ENCODE data around the gene MRGPRE. TPM values are rescaled to one million over a fixed set of nuclear protein-coding genes. Genes with fewer than 3 reads are reported as not detected.

MRGPRE gene
- total and polyA plus RNA-seq, 7 donors, result not detected

- Histone ChIP-seq H3K4me3 (no peak overlapping the region), H3K27me3 (ENCODE audit: insufficient read depth in 3 of 3, low read length in 2 of 3) (peaks cover 0 to 36% (median 11%) of the 10 kb centered on the region in 3 donors), H3K4me1 (no peaks in the 10 kb centered on the region), H3K27ac (no peak overlapping the region), H3K9me3 (no peaks in the 10 kb centered on the region), H3K36me3 (ENCODE audit: insufficient read depth in 1 of 2, low read depth in 1 of 2) (no peaks in the 10 kb centered on the region)
- intact Hi-C loops (cut with DNase I), result no loop called here
- ATAC-seq (no peak), DNase-seq (no peak)
- WGBS, 3 donors, result 46 to 52% (median 52%) methylated on average over 6 of the region's 6 CpGs
- no peak for TF ChIP-seq CTCF (IDR thresholded peaks at IDR 0.05)
Observed at GRCh38 chr11:3231550-3231850, 717 bp downstream of the MRGPRE start.

DNA sequence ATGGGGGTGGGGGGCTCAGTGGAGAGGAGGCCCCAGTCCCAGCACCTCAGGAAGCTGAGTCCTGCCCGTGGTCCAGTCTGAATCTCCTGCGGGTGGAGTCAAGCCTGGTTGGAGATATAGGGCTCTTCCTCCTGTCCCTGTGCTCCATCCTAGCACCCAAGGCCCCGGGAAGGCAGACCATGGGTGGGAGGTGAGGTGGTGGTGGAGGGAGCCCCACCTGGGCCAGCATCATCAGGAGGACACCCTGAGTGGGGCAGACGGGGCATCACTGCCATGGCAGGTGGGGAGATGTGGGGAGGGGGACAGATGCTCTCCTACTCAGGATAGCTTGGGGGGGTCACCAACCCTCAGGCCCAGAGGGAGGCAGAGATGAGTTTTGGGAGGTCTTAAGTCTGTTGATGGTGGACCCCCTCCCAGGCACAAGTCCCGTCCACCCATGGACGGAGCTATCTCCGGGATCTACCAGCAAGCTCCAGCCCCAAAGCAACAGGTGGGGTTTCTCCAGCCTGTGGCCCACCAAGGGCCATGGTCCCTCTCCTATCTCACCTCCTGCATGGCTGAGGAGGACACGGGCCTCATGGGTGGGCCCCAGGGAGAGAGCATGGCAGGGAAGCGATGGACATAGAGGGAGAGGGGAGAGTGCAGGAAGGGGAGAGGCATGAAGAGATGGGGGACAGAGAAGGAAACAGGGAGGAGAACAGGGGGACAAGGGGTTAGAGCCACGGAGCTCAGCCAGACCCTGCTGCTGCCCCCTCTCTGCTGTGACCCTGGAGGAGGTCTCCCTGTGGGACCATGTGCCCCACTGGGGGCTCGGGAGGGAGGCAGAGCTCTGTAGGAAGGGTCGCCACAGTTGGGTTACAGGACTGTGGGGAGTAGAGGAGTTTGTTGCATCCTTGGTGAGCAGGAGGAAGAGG, 1.3 kb downstream of the MRGPRE start:
- no peak for ATAC-seq
- Histone ChIP-seq H3K27me3 (ENCODE audit: insufficient read depth in 3 of 3, low read length in 2 of 3) (peaks cover 0 to 36% (median 11%) of the 10 kb centered on the region in 3 donors), H3K4me3 (no peak overlapping the region), H3K9me3 (no peaks in the 10 kb centered on the region), H3K36me3 (ENCODE audit: insufficient read depth in 1 of 2, low read depth in 1 of 2) (no peaks in the 10 kb centered on the region), H3K4me1 (no peaks in the 10 kb centered on the region), H3K27ac (no peak overlapping the region)
- 73 to 76% (median 76%) methylated on average over 12 of the region's 12 CpGs for WGBS, 3 donors
- TF ChIP-seq CTCF (IDR thresholded peaks at IDR 0.05), result no peak
- intact Hi-C loops (cut with DNase I), result no loop called here
- DNase-seq, result no peak

DNA sequence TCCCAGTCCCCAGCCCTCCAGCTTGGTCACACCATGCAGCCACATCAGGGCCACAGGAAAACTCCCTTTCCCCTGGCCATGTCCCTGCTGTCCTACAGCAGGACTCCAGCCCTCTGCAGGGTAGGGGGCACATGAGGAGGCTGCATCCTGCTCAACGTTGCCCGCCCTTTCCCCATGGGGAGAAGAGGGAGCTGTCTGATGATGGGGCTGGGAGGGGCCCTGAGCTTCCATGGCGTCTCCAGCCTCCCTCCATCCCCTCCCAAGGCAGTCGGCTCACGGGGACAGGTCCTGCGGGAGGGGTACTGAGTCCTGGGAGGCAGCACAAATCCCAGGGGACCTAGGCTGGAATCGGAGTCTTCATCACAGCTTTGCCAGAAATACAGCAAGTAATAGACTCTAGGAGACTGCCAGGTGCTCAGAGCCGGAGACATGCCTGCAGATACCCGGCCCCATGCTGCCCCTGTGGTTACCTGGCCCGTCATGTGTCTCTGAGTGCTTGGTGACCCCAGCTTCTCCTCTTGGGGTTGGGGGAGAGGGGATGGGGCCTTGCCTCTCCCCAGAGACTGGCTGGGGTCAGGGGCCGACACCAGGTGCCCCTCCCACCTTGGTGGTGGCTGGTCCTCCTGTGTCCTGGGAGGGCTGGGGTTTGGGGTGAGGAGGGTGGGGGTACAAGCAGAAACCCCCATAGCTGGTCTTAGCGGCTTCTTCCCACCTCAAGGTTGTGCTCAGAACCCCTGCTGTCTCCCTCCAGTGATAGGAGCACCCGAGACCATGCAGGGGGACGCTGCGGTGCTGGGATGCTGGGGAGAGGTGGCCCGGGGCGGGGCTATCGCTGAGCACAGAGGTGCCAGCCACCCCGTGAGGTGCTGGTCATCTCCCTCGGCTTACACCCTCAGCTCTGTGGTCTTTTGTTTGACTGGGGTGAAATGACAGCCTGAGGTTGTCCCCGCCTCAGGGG, 2.3 kb downstream of the MRGPRE start:
- H3K27me3 ChIP-seq (ENCODE audit: insufficient read depth in 3 of 3, low read length in 2 of 3), result peaks cover 0 to 39% (median 11%) of the 10 kb centered on the region in 3 donors
- H3K4me3 ChIP-seq, result no peak overlapping the region
- DNase-seq (no peak), ATAC-seq (no peak)
- no peaks in the 10 kb centered on the region for H3K36me3 ChIP-seq (ENCODE audit: insufficient read depth in 1 of 2, low read depth in 1 of 2)
- no peaks in the 10 kb centered on the region for H3K4me1 ChIP-seq
- TF ChIP-seq CTCF (IDR thresholded peaks at IDR 0.05), result no peak
- intact Hi-C loops (cut with DNase I), result no loop called here
- no peaks in the 10 kb centered on the region for H3K9me3 ChIP-seq
- WGBS, 3 donors, result 80 to 85% (median 80%) methylated on average over 20 to 21 of the region's 21 CpGs
- no peak overlapping the region for H3K27ac ChIP-seq

- Histone ChIP-seq H3K4me1 (no peaks in the 10 kb centered on the region), H3K36me3 (ENCODE audit: insufficient read depth in 1 of 2, low read depth in 1 of 2) (no peaks in the 10 kb centered on the region), H3K9me3 (no peaks in the 10 kb centered on the region), H3K4me3 (no peak overlapping the region), H3K27ac (no peak overlapping the region), H3K27me3 (ENCODE audit: insufficient read depth in 3 of 3, low read length in 2 of 3) (peaks cover 0 to 43% (median 13%) of the 10 kb centered on the region in 3 donors)
- DNase-seq (no peak), ATAC-seq (no peak)
- 81 to 86% (median 84%) methylated on average over 23 of the region's 23 CpGs for WGBS, 3 donors
- no peak for TF ChIP-seq CTCF (IDR thresholded peaks at IDR 0.05)
- intact Hi-C loops (cut with DNase I), result no loop called here
Observed at GRCh38 chr11:3228445-3228829, 3.8 kb downstream of the MRGPRE start.
